Activated CD8-positive, alpha-beta memory T cell treated with anti-CD3 and anti-CD28 coated beads, Interleukin-2, amount 10 ng/mL, durations not matched to agents 7 days and 5 days (primary cell): ENCODE results near the gene H2BW1. TPM values are rescaled to one million over a fixed set of nuclear protein-coding genes. Genes with fewer than 3 reads are reported as not detected.
"Not testable (repeated sequence)": the region's sequence is repeated elsewhere in the genome, so short reads cannot be mapped to it uniquely, and the experiment has no call there.

Source experiments
- ATAC-seq: fragments of 150-1000 bp; cut with Tn5 transposase; one replicate; pipeline ENCODE4 v1.10.0; 2021; ENCODE audit warnings: moderate library complexity
- CTCF ChIA-PET: fragments of 350-600 bp; sonication (Branson Sonifier 250); formaldehyde crosslinking; loops from one replicate; lab custom pipeline; 2021; ENCODE audit warnings: antibody characterized with exemption; lab: Charles Lee
- DNase-seq: peaks from one replicate; pipeline ENCODE4 v3.0.0-alpha.2; 2020
- H3K27ac Mint-ChIP-seq: one replicate; pipeline ENCODE4 v1.8.0; 2021; ENCODE audit warnings: mild to moderate bottlenecking, mixed read lengths
- H3K27me3 Mint-ChIP-seq: one replicate; pipeline ENCODE4 v1.8.0; 2021; ENCODE audit warnings: mixed read lengths
- H3K36me3 Mint-ChIP-seq: one replicate; pipeline ENCODE4 v1.8.0; 2021; ENCODE audit warnings: mild to moderate bottlenecking, mixed read lengths
- H3K4me1 Mint-ChIP-seq: one replicate; pipeline ENCODE4 v1.8.0; 2021; ENCODE audit warnings: mixed read lengths
- H3K4me3 Mint-ChIP-seq: one replicate; pipeline ENCODE4 v1.8.0; 2021; ENCODE audit warnings: mild to moderate bottlenecking, moderate library complexity, mixed read lengths
- H3K9me3 Mint-ChIP-seq: one replicate; pipeline ENCODE4 v1.8.0; 2022; ENCODE audit warnings: low read depth, mixed read lengths
- total RNA-seq, 2 experiments: library from RNA; stranded (reverse); gene quantifications; one replicate each; pipeline ENCODE4 v1.2.3, GENCODE V29; 2021

Gene H2BW1, protein sequence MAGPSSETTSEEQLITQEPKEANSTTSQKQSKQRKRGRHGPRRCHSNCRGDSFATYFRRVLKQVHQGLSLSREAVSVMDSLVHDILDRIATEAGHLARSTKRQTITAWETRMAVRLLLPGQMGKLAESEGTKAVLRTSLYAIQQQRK
- total RNA-seq: not detected

DNA sequence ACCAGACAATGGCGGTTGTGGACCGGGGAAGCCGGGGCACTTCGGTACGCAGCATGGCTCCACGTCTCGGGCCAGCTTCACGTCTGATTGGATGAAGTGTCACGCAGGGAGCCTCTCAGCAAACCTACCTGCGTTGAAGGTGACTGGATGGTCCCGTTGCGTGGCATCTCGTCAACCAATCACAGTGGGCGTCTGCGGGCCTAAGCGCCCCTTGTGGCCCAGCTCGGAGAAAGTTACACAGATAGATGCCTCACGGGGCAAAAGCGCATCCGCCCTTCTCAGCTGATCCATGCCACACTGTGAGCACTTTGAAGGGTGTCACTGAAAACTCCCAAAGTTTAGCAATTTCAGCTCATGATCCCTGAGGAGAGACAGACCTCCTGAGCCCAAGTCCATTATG is at the start of gene H2BW1:
TSS of gene H2BW1 (minus strand) at position 103 of the 400 bp plus-strand sequence. CDS start 132 bp downstream, outside the sequence.
- no peak within 1 kb of the TSS for H3K27ac Mint-ChIP-seq
- no peaks in the 10 kb centered on the region for H3K27me3 Mint-ChIP-seq
- ATAC-seq: no peak
- CTCF ChIA-PET: no interaction called here
- H3K36me3 Mint-ChIP-seq: no peaks in the 10 kb centered on the region
- H3K4me3 Mint-ChIP-seq: no peak within 1 kb of the TSS
- no peaks in the 10 kb centered on the region for H3K9me3 Mint-ChIP-seq
- no peak for DNase-seq
- H3K4me1 Mint-ChIP-seq: no peaks in the 10 kb centered on the region

DNA sequence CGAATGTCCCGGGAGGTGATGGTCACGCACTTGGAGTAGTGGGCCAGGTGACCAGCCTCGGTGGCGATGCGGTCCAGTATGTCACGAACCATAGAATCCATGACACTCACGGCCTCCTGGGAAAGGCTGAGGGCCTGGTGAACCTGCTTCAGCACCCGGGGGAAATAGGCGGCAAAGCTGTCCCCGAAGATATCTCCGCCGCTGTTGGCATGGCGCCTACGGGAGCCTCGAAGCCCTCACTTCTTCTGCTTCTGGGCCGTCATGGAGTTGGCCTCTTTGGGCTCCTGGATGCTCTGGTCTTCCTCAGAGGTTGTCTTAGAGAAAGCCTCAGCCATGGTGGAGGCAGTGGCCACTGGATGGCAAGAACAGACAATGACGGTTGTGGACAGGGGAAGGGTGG is 49.1 kb upstream of the H2BW1 start:
- ATAC-seq, H3K4me3 Mint-ChIP-seq, DNase-seq, H3K36me3 Mint-ChIP-seq, H3K9me3 Mint-ChIP-seq, H3K27ac Mint-ChIP-seq, H3K27me3 Mint-ChIP-seq, H3K4me1 Mint-ChIP-seq, CTCF ChIA-PET: not testable (repeated sequence)

DNA sequence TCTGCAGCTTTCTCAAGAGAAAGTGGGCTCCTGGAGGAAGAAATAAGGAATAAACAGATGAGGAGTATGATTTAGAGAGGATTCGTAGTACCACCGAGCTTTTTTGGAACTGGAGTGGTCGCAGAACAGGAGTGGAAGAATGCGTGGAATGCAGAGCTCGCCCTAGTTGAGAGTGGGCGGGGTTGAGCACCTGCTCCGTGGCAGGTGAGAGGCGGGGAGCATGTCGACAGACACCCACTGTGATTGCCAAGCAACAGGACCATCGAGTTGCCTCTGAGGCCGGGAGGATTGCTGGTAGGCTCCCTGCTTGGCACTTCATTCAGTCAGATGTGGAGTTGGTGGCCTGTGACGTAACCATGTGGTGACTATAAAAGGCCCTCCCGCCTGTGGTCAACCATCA is 41.4 kb upstream of the H2BW1 start:
- H3K27me3 Mint-ChIP-seq, DNase-seq, ATAC-seq, H3K27ac Mint-ChIP-seq, CTCF ChIA-PET, H3K9me3 Mint-ChIP-seq, H3K4me1 Mint-ChIP-seq, H3K36me3 Mint-ChIP-seq, H3K4me3 Mint-ChIP-seq: not testable (repeated sequence)

DNA sequence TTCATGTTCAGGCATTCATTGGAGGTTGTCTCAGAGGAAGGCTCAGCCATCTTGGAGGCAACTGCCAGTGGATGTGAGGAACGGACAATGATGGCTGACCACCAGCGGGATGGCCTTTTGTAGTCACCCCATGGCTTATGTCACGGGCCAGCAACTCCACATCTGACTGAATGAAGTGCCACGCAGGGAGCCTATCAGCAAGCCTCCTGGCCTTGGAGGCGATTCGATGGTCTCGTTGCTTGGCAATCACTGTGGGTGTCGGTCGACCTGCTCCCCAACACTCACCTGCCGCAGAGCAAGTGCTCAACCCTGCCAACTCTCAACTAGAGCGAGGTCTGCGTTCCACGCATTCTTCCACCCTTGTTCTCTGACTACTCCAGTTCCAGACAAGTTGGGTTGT is 33.7 kb upstream of the H2BW1 start:
- Mint-ChIP-seq H3K9me3 (no peaks in the 10 kb centered on the region), H3K36me3 (no peaks in the 10 kb centered on the region), H3K27me3 (peaks cover 3% of the 10 kb centered on the region), H3K4me3 (no peak overlapping the region), H3K4me1 (no peaks in the 10 kb centered on the region), H3K27ac (no peak overlapping the region)
- DNase-seq (no peak), ATAC-seq (no peak)
- CTCF ChIA-PET: no interaction called here

DNA sequence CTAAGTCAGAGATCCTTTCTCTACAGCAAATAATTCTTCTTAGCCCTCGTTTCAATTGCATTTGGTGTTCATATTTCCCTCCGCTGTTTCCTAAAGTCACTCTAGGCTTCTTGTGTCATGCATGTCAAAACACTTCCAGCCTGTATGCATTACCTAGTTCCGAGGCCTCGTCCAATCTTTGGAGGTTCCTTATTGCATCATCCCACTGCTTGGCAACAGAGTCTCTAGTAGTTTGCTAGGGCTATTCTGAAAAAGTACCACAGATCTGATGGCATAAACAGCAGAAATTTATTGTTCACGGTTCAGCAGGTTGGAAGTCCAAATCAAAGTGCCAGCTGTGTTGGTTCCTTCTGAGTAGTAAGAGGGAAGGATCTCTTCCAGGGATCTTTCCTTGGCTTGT is 32.1 kb upstream of the H2BW1 start:
- Mint-ChIP-seq H3K9me3 (no peaks in the 10 kb centered on the region), H3K27me3 (peaks cover 3% of the 10 kb centered on the region), H3K4me1 (no peaks in the 10 kb centered on the region), H3K27ac (no peak overlapping the region), H3K36me3 (no peaks in the 10 kb centered on the region), H3K4me3 (no peak overlapping the region)
- no peak for DNase-seq
- CTCF ChIA-PET: no interaction called here
- ATAC-seq: no peak

DNA sequence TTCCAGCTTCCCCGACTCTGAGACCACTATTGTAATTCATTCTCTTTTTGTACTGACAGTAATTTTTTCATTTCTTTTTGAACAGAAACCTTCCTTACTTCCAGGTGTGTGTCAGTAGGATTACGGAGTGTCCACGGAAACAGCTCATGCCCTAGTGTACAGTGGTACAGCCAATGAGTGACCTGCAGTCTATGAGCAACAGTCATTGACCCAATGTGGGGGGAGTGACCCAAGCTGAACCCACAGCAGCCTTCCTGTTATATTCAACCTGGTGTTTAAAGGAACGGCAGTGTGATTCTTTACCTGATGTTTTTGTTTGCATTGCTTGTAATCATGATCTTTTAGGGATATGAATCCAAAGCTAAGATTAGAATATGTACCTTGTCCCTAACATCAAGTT is 27.5 kb upstream of the H2BW1 start:
- DNase-seq (no peak), ATAC-seq (no peak)
- no peaks in the 10 kb centered on the region for H3K4me1 Mint-ChIP-seq
- H3K36me3 Mint-ChIP-seq: no peaks in the 10 kb centered on the region
- H3K4me3 Mint-ChIP-seq: no peak overlapping the region
- CTCF ChIA-PET: no interaction called here
- H3K27ac Mint-ChIP-seq: no peak overlapping the region
- peaks cover 3% of the 10 kb centered on the region for H3K27me3 Mint-ChIP-seq
- no peaks in the 10 kb centered on the region for H3K9me3 Mint-ChIP-seq

DNA sequence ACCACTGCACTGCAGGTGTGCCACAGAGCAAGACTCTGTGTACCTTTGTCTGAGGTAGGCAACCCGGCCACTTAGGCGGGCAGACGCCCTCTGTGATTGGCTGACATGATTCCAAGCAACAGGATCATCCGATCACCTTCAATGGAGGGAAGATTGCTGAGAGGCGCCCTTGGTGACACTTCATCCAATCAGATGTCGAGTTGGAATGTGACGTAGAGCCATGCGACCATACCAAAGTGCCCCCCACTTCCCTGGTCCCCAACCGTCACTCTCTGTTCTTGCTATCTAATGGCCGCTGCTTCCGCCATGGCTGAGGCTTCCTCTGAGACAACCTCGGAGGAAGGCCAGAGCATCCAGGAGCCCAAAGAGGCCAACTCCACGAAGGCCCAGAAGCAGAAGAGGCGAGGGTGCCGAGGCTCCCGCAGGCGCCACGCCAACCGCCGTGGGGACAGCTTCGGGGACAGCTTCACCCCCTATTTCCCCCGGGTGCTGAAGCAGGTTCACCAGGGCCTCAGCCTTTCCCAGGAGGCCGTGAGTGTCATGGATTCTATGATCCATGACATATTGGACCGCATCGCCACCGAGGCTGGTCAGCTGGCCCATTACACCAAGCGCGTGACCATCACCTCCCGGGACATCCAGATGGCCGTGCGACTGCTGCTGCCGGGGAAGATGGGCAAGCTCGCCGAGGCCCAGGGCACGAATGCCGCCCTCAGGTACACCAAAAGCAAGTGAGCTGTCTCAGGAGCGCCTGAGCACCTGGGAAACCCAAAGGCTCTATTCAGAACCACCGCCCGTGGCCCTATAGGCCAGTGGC is 26.4 kb upstream of the H2BW1 start, which contains the start of gene H2BW2:
TSS of gene H2BW2 (plus strand) at position 268 of the 817 bp plus-strand sequence. CDS start at position 307, 39 bp downstream.
- peaks cover 3% of the 10 kb centered on the region for H3K27me3 Mint-ChIP-seq
- ATAC-seq (no peak), DNase-seq (no peak)
- no peaks in the 10 kb centered on the region for H3K9me3 Mint-ChIP-seq
- no peaks in the 10 kb centered on the region for H3K4me1 Mint-ChIP-seq
- CTCF ChIA-PET: no interaction called here
- no peaks in the 10 kb centered on the region for H3K36me3 Mint-ChIP-seq
- H3K27ac Mint-ChIP-seq: no peak within 1 kb of the TSS
- no peak within 1 kb of the TSS for H3K4me3 Mint-ChIP-seq

DNA sequence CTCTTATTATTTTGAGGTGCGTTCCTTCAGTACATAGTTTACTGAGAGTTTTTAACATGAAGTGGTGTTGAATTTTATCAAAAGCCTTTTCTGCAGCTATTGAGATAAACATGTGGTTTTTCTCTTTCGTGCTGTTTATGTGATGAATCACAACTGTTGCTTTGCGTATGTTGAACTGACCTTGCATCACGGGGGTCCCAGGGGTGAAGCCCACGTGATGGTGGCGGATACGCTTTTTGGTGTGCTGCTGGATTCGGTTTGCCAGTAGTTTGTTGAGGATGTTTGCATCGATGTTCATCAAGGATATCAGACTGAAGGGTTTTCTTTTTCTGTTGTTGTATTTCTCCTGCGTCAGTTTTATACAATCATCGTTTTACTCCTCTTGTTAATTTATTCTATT is 4.6 kb upstream of the H2BW1 start:
- Mint-ChIP-seq H3K4me1 (no peaks in the 10 kb centered on the region), H3K4me3 (no peak overlapping the region), H3K36me3 (no peaks in the 10 kb centered on the region), H3K9me3 (no peaks in the 10 kb centered on the region), H3K27ac (no peak overlapping the region), H3K27me3 (peaks cover 3% of the 10 kb centered on the region)
- ATAC-seq: no peak
- CTCF ChIA-PET: no interaction called here
- DNase-seq: no peak

DNA sequence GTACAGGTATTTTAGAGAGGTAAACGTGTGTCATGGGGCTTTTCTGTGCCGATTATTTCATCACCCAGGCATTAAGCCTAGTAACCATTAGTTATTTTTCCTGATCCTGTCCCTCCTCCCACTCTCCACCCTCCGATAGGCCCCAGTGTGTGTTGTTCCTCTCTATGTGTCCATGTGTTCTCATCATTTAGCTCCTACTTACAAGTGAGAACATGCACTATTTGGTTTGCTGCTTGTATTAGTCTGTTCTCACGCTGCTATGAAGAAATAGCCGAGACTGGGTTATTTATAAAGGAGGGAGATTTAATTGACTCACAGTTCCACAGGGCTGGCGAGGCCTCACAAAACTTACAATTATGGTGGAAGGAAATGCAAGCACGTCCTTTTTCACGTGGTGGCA is 2.1 kb upstream of the H2BW1 start:
- ATAC-seq, H3K36me3 Mint-ChIP-seq, H3K4me1 Mint-ChIP-seq, H3K27ac Mint-ChIP-seq, H3K27me3 Mint-ChIP-seq, CTCF ChIA-PET, H3K4me3 Mint-ChIP-seq, DNase-seq, H3K9me3 Mint-ChIP-seq: not testable (repeated sequence)

DNA sequence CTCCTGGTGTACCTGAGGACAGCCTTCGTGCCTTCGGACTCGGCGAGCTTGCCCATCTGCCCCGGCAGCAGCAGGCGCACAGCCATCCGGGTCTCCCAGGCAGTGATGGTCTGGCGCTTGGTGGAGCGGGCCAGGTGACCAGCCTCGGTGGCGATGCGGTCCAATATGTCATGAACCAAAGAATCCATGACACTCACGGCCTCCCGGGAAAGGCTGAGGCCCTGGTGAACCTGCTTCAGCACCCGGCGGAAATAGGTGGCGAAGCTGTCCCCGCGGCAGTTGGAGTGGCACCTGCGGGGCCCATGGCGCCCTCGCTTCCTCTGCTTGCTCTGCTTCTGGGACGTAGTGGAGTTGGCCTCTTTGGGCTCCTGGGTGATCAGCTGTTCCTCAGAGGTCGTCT is 350 bp downstream of the H2BW1 start:
- no peaks in the 10 kb centered on the region for H3K4me1 Mint-ChIP-seq
- H3K9me3 Mint-ChIP-seq: no peaks in the 10 kb centered on the region
- no peak overlapping the region for H3K27ac Mint-ChIP-seq
- CTCF ChIA-PET: no interaction called here
- DNase-seq (no peak), ATAC-seq (no peak)
- no peak overlapping the region for H3K4me3 Mint-ChIP-seq
- H3K27me3 Mint-ChIP-seq: no peaks in the 10 kb centered on the region
- H3K36me3 Mint-ChIP-seq: no peaks in the 10 kb centered on the region

DNA sequence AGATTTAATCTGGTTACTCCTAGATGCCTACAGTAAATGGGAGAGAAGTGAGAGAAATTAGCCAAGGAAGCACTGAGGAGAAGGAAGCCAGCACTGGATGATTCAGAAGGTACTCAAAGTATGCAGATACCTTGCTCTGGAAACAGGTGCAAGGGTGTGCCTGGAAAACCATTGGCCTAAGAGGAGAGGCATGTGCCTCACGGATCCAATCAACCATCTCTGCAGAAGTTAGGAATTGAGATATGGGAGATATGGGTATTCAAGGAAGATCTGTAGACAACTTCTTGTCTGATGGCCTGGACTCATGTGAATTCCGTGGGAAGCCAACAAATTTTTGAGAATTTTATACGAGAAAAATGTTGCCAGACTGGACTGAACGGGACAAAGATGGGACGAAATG is 4.7 kb downstream of the H2BW1 start:
- CTCF ChIA-PET: no interaction called here
- no peak for ATAC-seq
- peaks cover 3% of the 10 kb centered on the region for H3K27me3 Mint-ChIP-seq
- H3K4me3 Mint-ChIP-seq: no peak overlapping the region
- H3K9me3 Mint-ChIP-seq: no peaks in the 10 kb centered on the region
- no peaks in the 10 kb centered on the region for H3K36me3 Mint-ChIP-seq
- H3K27ac Mint-ChIP-seq: no peak overlapping the region
- DNase-seq: no peak
- H3K4me1 Mint-ChIP-seq: no peaks in the 10 kb centered on the region

DNA sequence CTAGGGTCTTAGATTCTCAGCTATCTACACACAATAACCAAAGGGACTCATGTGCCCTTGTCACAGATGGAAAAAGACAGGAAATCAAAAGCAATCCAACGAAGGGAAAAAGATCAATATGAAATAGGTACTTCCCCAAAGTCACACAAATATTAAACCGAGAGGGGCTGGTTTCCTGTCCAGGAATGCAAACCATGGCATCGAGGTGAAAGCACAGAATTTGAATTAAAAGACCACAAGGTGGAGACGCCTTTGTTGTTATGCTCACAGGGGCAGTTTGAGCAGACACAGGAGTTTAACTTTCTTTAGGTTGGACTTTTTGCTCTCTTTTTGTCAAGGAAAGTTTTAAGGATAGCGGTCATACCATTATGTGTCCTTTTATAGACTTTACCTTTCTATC is 14.3 kb downstream of the H2BW1 start:
- Mint-ChIP-seq H3K4me3 (no peak overlapping the region), H3K9me3 (no peaks in the 10 kb centered on the region), H3K27me3 (peaks cover 5% of the 10 kb centered on the region), H3K36me3 (no peaks in the 10 kb centered on the region), H3K4me1 (no peaks in the 10 kb centered on the region), H3K27ac (no peak overlapping the region)
- CTCF ChIA-PET: no interaction called here
- DNase-seq: no peak
- no peak for ATAC-seq

DNA sequence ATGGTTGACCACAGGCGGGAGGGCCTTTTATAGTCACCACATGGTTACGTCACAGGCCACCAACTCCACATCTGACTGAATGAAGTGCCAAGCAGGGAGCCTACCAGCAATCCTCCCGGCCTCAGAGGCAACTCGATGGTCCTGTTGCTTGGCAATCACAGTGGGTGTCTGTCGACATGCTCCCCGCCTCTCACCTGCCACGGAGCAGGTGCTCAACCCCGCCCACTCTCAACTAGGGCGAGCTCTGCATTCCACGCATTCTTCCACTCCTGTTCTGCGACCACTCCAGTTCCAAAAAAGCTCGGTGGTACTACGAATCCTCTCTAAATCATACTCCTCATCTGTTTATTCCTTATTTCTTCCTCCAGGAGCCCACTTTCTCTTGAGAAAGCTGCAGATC is 30.0 kb downstream of the H2BW1 start:
- H3K27ac Mint-ChIP-seq, H3K27me3 Mint-ChIP-seq, H3K9me3 Mint-ChIP-seq, CTCF ChIA-PET, H3K4me1 Mint-ChIP-seq, DNase-seq, H3K4me3 Mint-ChIP-seq, H3K36me3 Mint-ChIP-seq, ATAC-seq: not testable (repeated sequence)
